PC-3 (cell line): ENCODE measurements around the gene KLF4. TPM values are rescaled to one million over a fixed set of nuclear protein-coding genes. Genes with fewer than 3 reads are reported as not detected.

ENCODE experiments used
- ATAC-seq: fragments of 200-7000 bp; cut with Tn5 transposase; 2 replicates; pipeline ENCODE4 v1.9.1; 2020; ENCODE audit warnings: mild to moderate bottlenecking, moderate library complexity
- BruUV-seq: library from RNA; stranded (reverse); fragments of 400-500 nt; replicated peaks from 2 replicates; lab custom pipeline; 2021; lab: Mats Ljungman, UMichigan
- CTCF ChIA-PET: fragments of 300-600 bp; sonication (Branson Sonifier 250); formaldehyde crosslinking; loops from one replicate; lab custom pipeline; 2022; ENCODE audit warnings: antibody characterized with exemption; lab: Charles Lee
- POLR2A ChIA-PET: fragments of 300-600 bp; sonication (Branson Sonifier 250); formaldehyde crosslinking; loops from one replicate; lab custom pipeline; 2022; ENCODE audit warnings: antibody characterized with exemption; ENCODE audit not compliant: unreplicated experiment; lab: Charles Lee
- DNase-seq: peaks from one replicate; pipeline ENCODE4 v3.0.0-alpha.2; 2015
- H2AFZ ChIP-seq: fragments of 300-600 bp; sonication (generic); 2 replicates; pipeline ENCODE4 v1.6.0; 2016; ENCODE audit warnings: antibody characterized with exemption, low read length
- H3F3A ChIP-seq: fragments of 300-600 bp; sonication (generic); one replicate; pipeline ENCODE4 v1.6.0; 2017; ENCODE audit warnings: antibody characterized with exemption, low read length, control low read depth, mild to moderate bottlenecking; ENCODE audit not compliant: unreplicated experiment
- H3K27ac ChIP-seq: fragments of 300-600 bp; sonication (generic); 2 replicates; pipeline ENCODE4 v1.5.1; 2016; ENCODE audit warnings: mild to moderate bottlenecking, low read length
- H3K27me3 ChIP-seq: fragments of 300-600 bp; sonication (generic); 2 replicates; pipeline ENCODE4 v1.6.1; 2016; ENCODE audit warnings: low read length, mixed read lengths
- H3K36me3 ChIP-seq: fragments of 300-600 bp; sonication (generic); 2 replicates; pipeline ENCODE4 v1.6.1; 2016; ENCODE audit warnings: low read depth, mixed run types, low read length, mixed read lengths
- H3K4me1 ChIP-seq: fragments of 300-600 bp; sonication (generic); 2 replicates; pipeline ENCODE4 v1.5.1; 2016; ENCODE audit warnings: low read length; ENCODE audit not compliant: insufficient read depth
- H3K4me2 ChIP-seq: fragments of 300-600 bp; sonication (generic); 2 replicates; pipeline ENCODE4 v1.6.0; 2016; ENCODE audit warnings: low read length
- H3K4me3 ChIP-seq: fragments of 300-600 bp; sonication (generic); 2 replicates; pipeline ENCODE4 v1.5.1; 2016; ENCODE audit warnings: mild to moderate bottlenecking, low read length, mixed read lengths
- H3K79me2 ChIP-seq: fragments of 300-600 bp; sonication (generic); 2 replicates; pipeline ENCODE4 v1.6.1; 2017; ENCODE audit warnings: low read length, mixed read lengths
- H3K9ac ChIP-seq: fragments of 300-600 bp; sonication (generic); 2 replicates; pipeline ENCODE4 v1.6.0; 2016; ENCODE audit warnings: mild to moderate bottlenecking, low read length
- H3K9me2 ChIP-seq: fragments of 300-600 bp; sonication (generic); replicated peaks from 2 replicates; pipeline ENCODE4 v1.6.1; 2016; ENCODE audit warnings: mixed run types, low read length, mixed read lengths
- H3K9me3 ChIP-seq: fragments of 300-600 bp; sonication (generic); 2 replicates; pipeline ENCODE4 v1.6.1; 2016; ENCODE audit warnings: low read length, mixed read lengths
- H4K20me1 ChIP-seq: fragments of 300-600 bp; sonication (generic); 2 replicates; pipeline ENCODE4 v1.6.1; 2016; ENCODE audit warnings: low read length, mixed read lengths
- CTCF ChIP-seq: fragments of 300-600 bp; sonication (generic); conservative IDR thresholded peaks from 2 replicates; pipeline ENCODE4 v1.5.1; 2017; ENCODE audit warnings: antibody characterized with exemption, low read depth, mild to moderate bottlenecking, low read length
- EZH2 ChIP-seq: fragments of 300-600 bp; sonication (generic); IDR thresholded peaks from one replicate; pipeline ENCODE4 v1.6.1; 2017; ENCODE audit warnings: antibody characterized with exemption, mild to moderate bottlenecking, low read length; ENCODE audit not compliant: unreplicated experiment
- EZH2phosphoT487 ChIP-seq: fragments of 300-600 bp; sonication (generic); IDR thresholded peaks from 2 replicates; pipeline ENCODE4 v1.6.1; 2018; ENCODE audit warnings: mild to moderate bottlenecking, antibody characterized with exemption, low read length, borderline replicate concordance
- intact Hi-C: fragments of 100-400 bp; cut with micrococcal nuclease; formaldehyde crosslinking; loops from 2 replicates; pipeline ENCODE4 v1.9.0; 2023
- total RNA-seq: library from RNA; depleted of rRNA; stranded (reverse); fragments of >200 nt; gene quantifications from 2 replicates; pipeline ENCODE4 v1.2.3, GENCODE V29; 2014

The KLF4 gene
- total RNA-seq, 1 experiment from 2014 or later, result 55.1 TPM

- H3K4me2 ChIP-seq, result peak overlapping the region; percentile 14; the same call in 1 of the 2 replicates
- no TSS peak for BruUV-seq
- H4K20me1 ChIP-seq, result no peaks in the 10 kb centered on the region
- no peak overlapping the region for H2AFZ ChIP-seq
- H3F3A ChIP-seq, result no peaks in the 10 kb centered on the region
- no peak for TF ChIP-seq EZH2
- H3K9me3 ChIP-seq, result no peaks in the 10 kb centered on the region
- no peaks in the 10 kb centered on the region for H3K9me2 ChIP-seq
- CTCF ChIA-PET, result interaction anchor here (0.6 kb wide), 1 partner anchor 364 kb away, joined by 5 read pairs; no protein-coding TSS in a partner anchor
- H3K9ac ChIP-seq, result no peak overlapping the region
- no peak overlapping the region for H3K4me3 ChIP-seq
- H3K79me2 ChIP-seq, result no peaks in the 10 kb centered on the region
- intact Hi-C loops, result no loop called here
- no peaks in the 10 kb centered on the region for H3K36me3 ChIP-seq
- peak; percentile 55 for ATAC-seq
- no peak overlapping the region for H3K27ac ChIP-seq
- H3K4me1 ChIP-seq, result 0 out of 2 replicates have a peak, but pooled peaks cover 4% of the 10 kb centered on the region
- POLR2A ChIA-PET, result no interaction called here
- no peaks in the 10 kb centered on the region for H3K27me3 ChIP-seq
- peak; percentile 57 for DNase-seq
Measured at GRCh38 chr9:107462691-107463090, 26.9 kb downstream of the KLF4 start.

- Histone ChIP-seq H3K27me3 (no peaks in the 10 kb centered on the region), H2AFZ (no peak overlapping the region), H3K4me2 (no peak overlapping the region), H3K9ac (no peak overlapping the region), H3K36me3 (no peaks in the 10 kb centered on the region), H3K9me3 (no peaks in the 10 kb centered on the region), H3K4me1 (0 out of 2 replicates have a peak, but pooled peaks cover 3% of the 10 kb centered on the region), H3F3A (no peaks in the 10 kb centered on the region), H3K27ac (no peak overlapping the region), H3K79me2 (no peaks in the 10 kb centered on the region), H4K20me1 (no peaks in the 10 kb centered on the region), H3K4me3 (no peak overlapping the region), H3K9me2 (no peaks in the 10 kb centered on the region)
- intact Hi-C loops, result no loop called here
- DNase-seq (no peak), ATAC-seq (no peak)
- TF ChIP-seq EZH2phosphoT487, result no peak
- TF ChIP-seq EZH2, result no peak
- no peak for TF ChIP-seq CTCF
- no TSS peak for BruUV-seq
- ChIA-PET POLR2A (no interaction called here), CTCF (interaction anchor here (0.6 kb wide), 1 partner anchor 8 kb away, joined by 3 read pairs; no protein-coding TSS in a partner anchor)
Measured at GRCh38 chr9:107460153-107461023, 29.2 kb downstream of the KLF4 start.

DNA sequence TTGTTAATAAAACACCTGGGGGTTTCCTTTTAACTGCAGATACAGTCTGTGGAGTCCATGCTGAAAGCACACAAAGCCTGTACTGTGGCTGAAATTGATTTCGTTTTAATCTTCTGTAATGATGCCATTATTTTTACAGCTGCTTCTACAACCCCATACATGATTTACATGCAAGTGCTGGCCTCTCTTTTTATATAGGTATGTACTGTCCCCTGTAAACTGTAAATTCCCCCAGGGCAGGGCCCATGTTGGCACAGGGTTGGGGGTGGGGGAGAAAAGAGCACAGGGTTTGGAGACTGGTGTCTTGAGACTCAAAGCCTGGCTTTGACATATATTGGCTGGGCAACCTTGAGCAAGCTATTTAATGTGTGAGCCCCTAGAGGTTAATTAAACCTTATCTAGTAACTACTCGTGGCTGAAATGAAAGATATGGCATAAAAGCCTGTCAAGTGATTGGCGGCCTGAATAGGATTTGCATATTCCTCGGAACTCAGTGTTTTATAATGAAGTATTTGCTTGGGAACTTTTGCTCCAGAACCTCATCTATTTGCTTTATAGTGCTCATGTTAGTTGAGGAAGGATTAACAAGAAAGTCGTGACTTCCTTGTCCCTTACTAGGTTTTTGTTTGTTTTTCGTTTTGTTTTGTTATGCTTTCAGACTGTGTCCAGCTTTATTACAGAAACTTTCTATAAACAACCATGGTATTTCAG lies 34.0 kb downstream of the KLF4 start:
- H4K20me1 ChIP-seq, result no peaks in the 10 kb centered on the region
- no peak overlapping the region for H3K9ac ChIP-seq
- H3K27ac ChIP-seq, result no peak overlapping the region
- H3K4me1 ChIP-seq, result no peaks in the 10 kb centered on the region
- H3K36me3 ChIP-seq, result no peaks in the 10 kb centered on the region
- 0 out of 2 replicates have a peak overlapping the region, but pooled peaks have one; percentile 30 for H2AFZ ChIP-seq
- H3K9me2 ChIP-seq, result no peaks in the 10 kb centered on the region
- no peaks in the 10 kb centered on the region for H3F3A ChIP-seq
- ChIA-PET POLR2A (interaction anchor here (0.7 kb wide), 1 partner anchor 1226 kb away, joined by 3 read pairs; no protein-coding TSS in a partner anchor), CTCF (no interaction called here)
- H3K9me3 ChIP-seq, result no peaks in the 10 kb centered on the region
- intact Hi-C loops, result no loop called here
- no peaks in the 10 kb centered on the region for H3K79me2 ChIP-seq
- no peak overlapping the region for H3K4me2 ChIP-seq
- H3K27me3 ChIP-seq, result no peaks in the 10 kb centered on the region
- no peak overlapping the region for H3K4me3 ChIP-seq
- no TSS peak for BruUV-seq
- no peak for DNase-seq
- TF ChIP-seq EZH2 (no peak), EZH2phosphoT487 (no peak), CTCF (no peak)
- no peak for ATAC-seq
